HEK293 (cell line): Measurements from ENCODE around the gene ZFYVE28.
A peak's percentile ranks its signal among the peaks of the same experiment; 100 is the strongest.

Experiments
- CTCF ChIA-PET: fragments of 350-600 bp; formaldehyde crosslinking; extraction: SDS; loops from one replicate; lab custom pipeline; 2021; ENCODE audit warnings: antibody characterized with exemption; lab: Yijun Ruan, JAX
- POLR2A ChIA-PET: fragments of 300-600 bp; formaldehyde crosslinking; extraction: SDS; loops from one replicate; lab custom pipeline; 2020; ENCODE audit warnings: antibody characterized with exemption, inconsistent platforms; lab: Yijun Ruan, JAX
- H3K27ac ChIP-seq: fragments of 200-500 bp; sonication (Bioruptor generic); 2 replicates; pipeline ENCODE4 v1.5.1; 2014; ENCODE audit warnings: low read depth, low read length, control low read depth, inconsistent platforms; ENCODE audit errors: extremely low read depth
- H3K36me3 ChIP-seq, 2 experiments: fragments of 200-500 bp in 1 of 2; sonication (Bioruptor generic) in 1 of 2; 1 replicate in 1 of 2; 2 replicates in 1 of 2; pipeline ENCODE4 v1.5.1; 2014 to 2017; ENCODE audit warnings: inconsistent platforms in 2 of 2, low read length in 2 of 2; ENCODE audit not compliant: control insufficient read depth in 2 of 2, insufficient read depth in 1 of 2
- H3K4me1 ChIP-seq: fragments of 200-500 bp; sonication (Bioruptor generic); 2 replicates; pipeline ENCODE4 v1.5.1; 2014; ENCODE audit warnings: mild to moderate bottlenecking, low read length, inconsistent platforms; ENCODE audit not compliant: control insufficient read depth, insufficient read depth
- H3K4me3 ChIP-seq: 2 replicates; pipeline ENCODE4 v1.5.1; 2011; ENCODE audit warnings: low read depth, mild to moderate bottlenecking, control low read depth, low read length, moderate library complexity
- H3K9me3 ChIP-seq: fragments of 200-500 bp; sonication (Bioruptor generic); 2 replicates; pipeline ENCODE4 v1.5.1; 2014; ENCODE audit warnings: low read depth, low read length, inconsistent platforms; ENCODE audit not compliant: control insufficient read depth, insufficient read depth
- GLIS1 ChIP-seq: fragments of 450-650 bp; formaldehyde crosslinking; IDR thresholded peaks from 2 replicates; pipeline ENCODE4 v1.5.1; 2016; ENCODE audit warnings: missing biosample characterization, missing genetic modification characterization
- GLIS2 ChIP-seq: fragments of 450-650 bp; formaldehyde crosslinking; IDR thresholded peaks from 2 replicates; pipeline ENCODE4 v1.5.1; 2016; ENCODE audit warnings: missing biosample characterization, missing genetic modification characterization
- KLF1 ChIP-seq: fragments of 450-650 bp; formaldehyde crosslinking; IDR thresholded peaks from 2 replicates; pipeline ENCODE4 v1.5.1; 2016; ENCODE audit warnings: missing biosample characterization, missing genetic modification characterization
- OVOL3 ChIP-seq: fragments of 450-650 bp; formaldehyde crosslinking; IDR thresholded peaks from 2 replicates; pipeline ENCODE4 v1.5.1; 2016; ENCODE audit warnings: missing biosample characterization, missing genetic modification characterization
- SP2 ChIP-seq: fragments of 450-650 bp; formaldehyde crosslinking; IDR thresholded peaks from 2 replicates; pipeline ENCODE4 v1.5.1; 2016; ENCODE audit warnings: missing biosample characterization, missing genetic modification characterization
- ZBTB21 ChIP-seq: fragments of 450-650 bp; formaldehyde crosslinking; IDR thresholded peaks from 2 replicates; pipeline ENCODE4 v1.5.1; 2017; ENCODE audit warnings: missing biosample characterization, missing genetic modification characterization
- ZEB2 ChIP-seq: fragments of 450-650 bp; formaldehyde crosslinking; IDR thresholded peaks from 2 replicates; pipeline ENCODE4 v1.5.1; 2016; ENCODE audit warnings: missing biosample characterization, missing genetic modification characterization
- ZFHX2 ChIP-seq: fragments of 450-650 bp; formaldehyde crosslinking; conservative IDR thresholded peaks from 2 replicates; pipeline ENCODE4 v1.5.1; 2016; ENCODE audit warnings: missing biosample characterization, missing genetic modification characterization
- ZIC2 ChIP-seq: fragments of 450-650 bp; formaldehyde crosslinking; IDR thresholded peaks from 2 replicates; pipeline ENCODE4 v1.5.1; 2016; ENCODE audit warnings: missing biosample characterization, missing genetic modification characterization
- ZNF423 ChIP-seq: fragments of 450-650 bp; formaldehyde crosslinking; IDR thresholded peaks from 2 replicates; pipeline ENCODE4 v1.5.1; 2016; ENCODE audit warnings: missing biosample characterization, missing genetic modification characterization
- ZNF837 ChIP-seq: fragments of 450-650 bp; formaldehyde crosslinking; IDR thresholded peaks from 2 replicates; pipeline ENCODE4 v1.5.1; 2016; ENCODE audit warnings: missing biosample characterization, missing genetic modification characterization
- ZNF843 ChIP-seq: fragments of 450-650 bp; formaldehyde crosslinking; IDR thresholded peaks from 2 replicates; pipeline ENCODE4 v1.5.1; 2016; ENCODE audit warnings: missing biosample characterization, missing genetic modification characterization
- TF ChIP-seq, protein P1 (sequence below): fragments of 450-650 bp; formaldehyde crosslinking; IDR thresholded peaks from 2 replicates; pipeline ENCODE4 v1.5.1; 2016; ENCODE audit warnings: missing biosample characterization, missing genetic modification characterization
- TF ChIP-seq, protein P2 (sequence below): fragments of 450-650 bp; formaldehyde crosslinking; IDR thresholded peaks from 2 replicates; pipeline ENCODE4 v1.5.1; 2017; ENCODE audit warnings: missing biosample characterization, missing genetic modification characterization

Gene ZFYVE28

GRCh38 chr4:2335729-2336101 is 82.7 kb downstream of the ZFYVE28 start (continued):
- TF ChIP-seq ZNF843 (tag by site-specific recombination) (no peak), OVOL3 (tag by site-specific recombination) (no peak)

DNA sequence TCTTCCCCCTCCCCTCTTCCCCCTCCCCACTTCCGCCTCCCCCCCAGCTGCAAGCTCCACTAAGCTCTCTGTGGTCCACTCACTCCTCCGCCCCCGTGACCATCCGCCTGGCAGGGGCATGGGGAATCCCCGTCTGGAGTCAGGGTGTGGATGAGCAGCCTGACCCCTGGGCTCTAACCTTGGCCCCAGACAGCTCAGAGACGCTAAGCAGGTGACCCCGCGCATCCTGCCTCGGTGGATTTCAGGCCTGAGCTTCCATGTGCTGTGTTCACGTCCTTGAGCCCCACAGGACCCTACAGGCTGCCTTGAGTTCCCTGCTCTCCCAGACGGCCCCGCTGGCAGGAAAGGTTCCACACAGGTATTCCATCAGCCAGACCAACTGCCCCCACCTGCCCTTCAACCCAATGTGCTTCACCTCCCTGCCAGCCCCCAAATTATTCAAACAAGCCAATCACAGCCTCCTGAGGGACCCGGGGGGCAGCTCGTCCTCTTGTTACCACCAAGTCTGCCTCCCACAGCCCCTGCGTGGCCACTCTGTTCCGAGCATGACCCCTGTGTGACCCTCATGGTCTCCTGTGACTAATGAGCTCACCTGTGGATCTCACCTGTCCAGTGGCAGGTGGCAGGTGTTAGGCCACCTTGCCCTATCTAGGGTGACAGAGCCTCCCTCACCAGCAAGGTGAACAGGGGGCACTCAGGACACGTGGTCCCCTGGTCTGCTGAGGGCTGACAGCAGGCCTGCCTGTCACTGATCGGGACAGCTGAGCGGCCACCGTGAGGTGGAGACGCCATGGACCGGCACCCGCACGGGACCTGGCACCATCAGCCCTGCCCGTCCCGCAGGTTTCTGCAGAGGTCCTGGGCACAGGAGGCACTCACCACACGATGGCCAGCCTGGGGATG is 83.4 kb downstream of the ZFYVE28 start:
- no peak for TF ChIP-seq SP2
- TF ChIP-seq ZEB2 (tag by site-specific recombination) = peak; percentile 45; the same call in 1 of the 2 replicates
- TF ChIP-seq, all 188 proteins: peak for 1
- no peaks in the 10 kb centered on the region for H3K36me3 ChIP-seq
- H3K9me3 ChIP-seq = no peaks in the 10 kb centered on the region
- H3K4me1 ChIP-seq = peaks cover 6% of the 10 kb centered on the region
- no peak overlapping the region for H3K4me3 ChIP-seq
- CTCF ChIA-PET = no interaction called here
- POLR2A ChIA-PET = no interaction called here
- H3K27ac ChIP-seq = no peak overlapping the region

DNA sequence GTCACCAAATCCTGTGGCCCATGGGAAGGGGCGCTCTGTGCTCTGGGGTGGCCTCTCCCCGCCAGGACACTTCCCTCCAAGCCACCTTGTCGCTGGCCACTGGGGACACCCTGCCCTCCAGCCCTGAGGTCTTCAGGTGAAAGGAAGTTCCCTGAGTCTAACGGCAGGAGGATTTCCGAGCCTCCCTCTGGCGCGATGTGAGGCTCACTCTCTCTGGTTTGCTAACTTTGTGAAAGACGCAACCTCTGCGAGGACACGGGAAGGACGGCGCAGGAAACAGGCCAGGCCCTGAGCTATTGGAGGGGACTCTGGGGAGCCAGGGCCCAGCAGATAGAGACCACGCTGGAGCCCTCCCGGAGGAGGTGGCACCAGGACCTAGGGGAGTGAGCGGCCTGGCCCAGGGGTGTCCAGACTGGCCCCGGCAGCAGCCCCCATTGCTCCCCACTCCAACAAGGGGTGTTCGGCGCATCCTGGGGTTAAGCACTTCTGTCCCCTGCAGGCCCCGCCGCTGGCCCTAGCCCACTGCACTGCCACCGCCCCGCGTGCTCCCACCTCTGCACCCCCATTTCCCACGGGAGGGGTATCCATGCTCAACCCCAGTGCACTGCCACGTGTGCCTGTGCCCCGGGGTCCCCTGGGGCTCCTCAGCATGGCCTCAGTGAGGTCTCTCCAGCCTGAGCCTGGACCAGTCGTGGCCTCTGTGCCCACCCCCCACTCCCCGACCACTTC is 84.4 kb downstream of the ZFYVE28 start:
- ChIA-PET POLR2A (no interaction called here), CTCF (no interaction called here)
- H3K36me3 ChIP-seq = no peaks in the 10 kb centered on the region
- H3K27ac ChIP-seq = no peak overlapping the region
- TF ChIP-seq GLIS2 (tag by site-specific recombination) = 0 out of 2 replicates have a peak, but pooled peaks have one; percentile 10
- no peak for TF ChIP-seq ZNF837
- TF ChIP-seq, protein P1, sequence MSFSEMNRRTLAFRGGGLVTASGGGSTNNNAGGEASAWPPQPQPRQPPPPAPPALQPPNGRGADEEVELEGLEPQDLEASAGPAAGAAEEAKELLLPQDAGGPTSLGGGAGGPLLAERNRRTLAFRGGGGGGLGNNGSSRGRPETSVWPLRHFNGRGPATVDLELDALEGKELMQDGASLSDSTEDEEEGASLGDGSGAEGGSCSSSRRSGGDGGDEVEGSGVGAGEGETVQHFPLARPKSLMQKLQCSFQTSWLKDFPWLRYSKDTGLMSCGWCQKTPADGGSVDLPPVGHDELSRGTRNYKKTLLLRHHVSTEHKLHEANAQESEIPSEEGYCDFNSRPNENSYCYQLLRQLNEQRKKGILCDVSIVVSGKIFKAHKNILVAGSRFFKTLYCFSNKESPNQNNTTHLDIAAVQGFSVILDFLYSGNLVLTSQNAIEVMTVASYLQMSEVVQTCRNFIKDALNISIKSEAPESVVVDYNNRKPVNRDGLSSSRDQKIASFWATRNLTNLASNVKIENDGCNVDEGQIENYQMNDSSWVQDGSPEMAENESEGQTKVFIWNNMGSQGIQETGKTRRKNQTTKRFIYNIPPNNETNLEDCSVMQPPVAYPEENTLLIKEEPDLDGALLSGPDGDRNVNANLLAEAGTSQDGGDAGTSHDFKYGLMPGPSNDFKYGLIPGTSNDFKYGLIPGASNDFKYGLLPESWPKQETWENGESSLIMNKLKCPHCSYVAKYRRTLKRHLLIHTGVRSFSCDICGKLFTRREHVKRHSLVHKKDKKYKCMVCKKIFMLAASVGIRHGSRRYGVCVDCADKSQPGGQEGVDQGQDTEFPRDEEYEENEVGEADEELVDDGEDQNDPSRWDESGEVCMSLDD = 0 out of 2 replicates have a peak, but pooled peaks have one; percentile 36
- no peaks in the 10 kb centered on the region for H3K9me3 ChIP-seq
- H3K4me3 ChIP-seq = no peak overlapping the region
- H3K4me1 ChIP-seq = peaks cover 6% of the 10 kb centered on the region

GRCh38 chr4:2333356-2333841 is 85.0 kb downstream of the ZFYVE28 start:
- POLR2A ChIA-PET = no interaction called here
- peaks cover 6% of the 10 kb centered on the region for H3K4me1 ChIP-seq
- no peak overlapping the region for H3K27ac ChIP-seq
- no peaks in the 10 kb centered on the region for H3K36me3 ChIP-seq
- CTCF ChIA-PET = no interaction called here
- H3K9me3 ChIP-seq = no peaks in the 10 kb centered on the region
- TF ChIP-seq ZBTB21 (tag by site-specific recombination) = no peak
- 0 out of 2 replicates have a peak, but pooled peaks have one; percentile 11 for TF ChIP-seq ZFHX2 (tag by site-specific recombination)
- no peak overlapping the region for H3K4me3 ChIP-seq

DNA sequence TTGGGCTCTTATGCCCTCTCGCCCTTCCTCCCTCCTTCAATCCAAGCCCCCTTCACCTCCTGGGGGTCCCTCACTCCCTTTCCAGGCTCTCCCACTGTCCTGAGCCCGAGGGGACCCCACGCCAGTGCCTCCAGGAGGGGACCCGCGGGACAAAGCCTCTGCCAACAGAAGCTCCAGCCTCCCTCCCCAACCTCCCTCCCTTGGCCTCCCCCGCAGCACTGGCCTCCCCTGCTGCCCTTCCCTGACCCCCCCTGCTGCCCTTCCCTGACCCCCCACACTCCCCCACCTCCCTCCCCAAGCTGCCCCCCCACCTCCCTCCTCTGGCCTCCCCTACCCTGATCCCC is 85.5 kb downstream of the ZFYVE28 start:
- Histone ChIP-seq H3K36me3 (no peaks in the 10 kb centered on the region), H3K27ac (no peak overlapping the region), H3K4me3 (no peak overlapping the region), H3K4me1 (peaks cover 6% of the 10 kb centered on the region), H3K9me3 (no peaks in the 10 kb centered on the region)
- ChIA-PET CTCF (no interaction called here), POLR2A (no interaction called here)
- TF ChIP-seq KLF1 (tag by site-specific recombination) (no peak), ZNF423 (tag by site-specific recombination) (no peak), GLIS2 (tag by site-specific recombination) (peak; percentile 60; the same call in 1 of the 2 replicates), ZIC2 (0 out of 2 replicates have a peak, but pooled peaks have one; percentile 1), GLIS1 (tag by site-specific recombination) (peak; percentile 86)
- TF ChIP-seq, protein P2, sequence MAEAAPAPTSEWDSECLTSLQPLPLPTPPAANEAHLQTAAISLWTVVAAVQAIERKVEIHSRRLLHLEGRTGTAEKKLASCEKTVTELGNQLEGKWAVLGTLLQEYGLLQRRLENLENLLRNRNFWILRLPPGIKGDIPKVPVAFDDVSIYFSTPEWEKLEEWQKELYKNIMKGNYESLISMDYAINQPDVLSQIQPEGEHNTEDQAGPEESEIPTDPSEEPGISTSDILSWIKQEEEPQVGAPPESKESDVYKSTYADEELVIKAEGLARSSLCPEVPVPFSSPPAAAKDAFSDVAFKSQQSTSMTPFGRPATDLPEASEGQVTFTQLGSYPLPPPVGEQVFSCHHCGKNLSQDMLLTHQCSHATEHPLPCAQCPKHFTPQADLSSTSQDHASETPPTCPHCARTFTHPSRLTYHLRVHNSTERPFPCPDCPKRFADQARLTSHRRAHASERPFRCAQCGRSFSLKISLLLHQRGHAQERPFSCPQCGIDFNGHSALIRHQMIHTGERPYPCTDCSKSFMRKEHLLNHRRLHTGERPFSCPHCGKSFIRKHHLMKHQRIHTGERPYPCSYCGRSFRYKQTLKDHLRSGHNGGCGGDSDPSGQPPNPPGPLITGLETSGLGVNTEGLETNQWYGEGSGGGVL = no peak
